BLaER1 (cell line): ENCODE measurements around the gene MAP7D3.
"Not testable (repeated sequence)": the region's sequence is repeated elsewhere in the genome, so short reads cannot be mapped to it uniquely, and the experiment has no call there.

Source experiments
- H3K27ac ChIP-seq: shearing (Covaris generic); formaldehyde crosslinking; 2 replicates; pipeline ENCODE4 v1.8.1; 2022
- H3K27me3 ChIP-seq: shearing (Covaris generic); formaldehyde crosslinking; 2 replicates; pipeline ENCODE4 v1.8.1; 2022
- H3K36me3 ChIP-seq: shearing (Covaris generic); formaldehyde crosslinking; 2 replicates; pipeline ENCODE4 v1.8.1; 2022
- H3K4me1 ChIP-seq: shearing (Covaris generic); formaldehyde crosslinking; 2 replicates; pipeline ENCODE4 v1.8.1; 2022
- H3K4me2 ChIP-seq: shearing (Covaris generic); formaldehyde crosslinking; 2 replicates; pipeline ENCODE4 v1.8.1; 2022
- H3K4me3 ChIP-seq: shearing (Covaris generic); formaldehyde crosslinking; 2 replicates; pipeline ENCODE4 v1.8.1; 2022
- H3K9ac ChIP-seq: shearing (Covaris generic); formaldehyde crosslinking; 2 replicates; pipeline ENCODE4 v1.8.1; 2022
- H3K9me3 ChIP-seq: shearing (Covaris generic); formaldehyde crosslinking; 2 replicates; pipeline ENCODE4 v1.8.1; 2022
- H4K20me1 ChIP-seq: shearing (Covaris generic); formaldehyde crosslinking; 2 replicates; pipeline ENCODE4 v1.8.1; 2022
- Cebpa-rat ChIP-seq: shearing (Covaris generic); IDR thresholded peaks from 2 replicates; pipeline ENCODE4 v1.8.1; 2022

MAP7D3 gene

GRCh38 chrX:136176399-136176825, 74.8 kb downstream of the MAP7D3 start:
- Histone ChIP-seq H3K36me3 (no peaks in the 10 kb centered on the region), H4K20me1 (peaks cover 35% of the 10 kb centered on the region; the same call in 1 of the 2 replicates), H3K4me1 (no peaks in the 10 kb centered on the region), H3K9me3 (no peaks in the 10 kb centered on the region), H3K4me2 (no peak overlapping the region), H3K9ac (no peak overlapping the region), H3K4me3 (no peak overlapping the region), H3K27me3 (peaks cover 93% of the 10 kb centered on the region), H3K27ac (no peak overlapping the region)
- TF ChIP-seq Cebpa-rat = no peak

GRCh38 chrX:136171420-136171819, 79.8 kb downstream of the MAP7D3 start:
- Histone ChIP-seq H3K9me3 (no peaks in the 10 kb centered on the region), H4K20me1 (peaks cover 61% of the 10 kb centered on the region), H3K27me3 (peaks cover 96% of the 10 kb centered on the region), H3K4me1 (peaks cover 12% of the 10 kb centered on the region), H3K36me3 (no peaks in the 10 kb centered on the region), H3K4me2 (no peak overlapping the region), H3K4me3 (no peak overlapping the region), H3K27ac (no peak overlapping the region), H3K9ac (no peak overlapping the region)
- TF ChIP-seq Cebpa-rat = no peak

- H3K27me3 ChIP-seq = peaks cover 98% of the 10 kb centered on the region
- peaks cover 68% of the 10 kb centered on the region for H4K20me1 ChIP-seq
- no peak for TF ChIP-seq Cebpa-rat
- H3K9me3 ChIP-seq = no peaks in the 10 kb centered on the region
- no peaks in the 10 kb centered on the region for H3K36me3 ChIP-seq
- no peak overlapping the region for H3K4me3 ChIP-seq
- no peak overlapping the region for H3K9ac ChIP-seq
- no peak overlapping the region for H3K4me2 ChIP-seq
- peaks cover 12% of the 10 kb centered on the region for H3K4me1 ChIP-seq
- no peak overlapping the region for H3K27ac ChIP-seq
Measured at GRCh38 chrX:136170139-136170800, 80.9 kb downstream of the MAP7D3 start.

- H3K9ac ChIP-seq = no peak overlapping the region
- H4K20me1 ChIP-seq = peaks cover 62% of the 10 kb centered on the region
- no peaks in the 10 kb centered on the region for H3K36me3 ChIP-seq
- H3K27me3 ChIP-seq = peaks cover 96% of the 10 kb centered on the region
- no peak for TF ChIP-seq Cebpa-rat
- H3K4me3 ChIP-seq = no peak overlapping the region
- no peaks in the 10 kb centered on the region for H3K9me3 ChIP-seq
- H3K4me2 ChIP-seq = peak overlapping the region; percentile 39
- no peak overlapping the region for H3K27ac ChIP-seq
- H3K4me1 ChIP-seq = peaks cover 12% of the 10 kb centered on the region
Measured at GRCh38 chrX:136168929-136169735, 82.1 kb downstream of the MAP7D3 start.

GRCh38 chrX:136167989-136168388, 83.2 kb downstream of the MAP7D3 start:
- H3K27me3 ChIP-seq = peaks cover 97% of the 10 kb centered on the region
- H3K4me3 ChIP-seq, H3K36me3 ChIP-seq, H3K9ac ChIP-seq, H3K4me2 ChIP-seq, H3K9me3 ChIP-seq, H3K27ac ChIP-seq: not testable (repeated sequence)
- H4K20me1 ChIP-seq = peaks cover 72% of the 10 kb centered on the region
- H3K4me1 ChIP-seq = peaks cover 12% of the 10 kb centered on the region

GRCh38 chrX:136166221-136166855, 84.9 kb downstream of the MAP7D3 start:
- Histone ChIP-seq H3K4me1 (peaks cover 12% of the 10 kb centered on the region), H3K4me3 (no peak overlapping the region), H3K27ac (no peak overlapping the region), H3K9me3 (no peaks in the 10 kb centered on the region), H4K20me1 (peaks cover 86% of the 10 kb centered on the region), H3K36me3 (no peaks in the 10 kb centered on the region), H3K9ac (no peak overlapping the region), H3K4me2 (no peak overlapping the region), H3K27me3 (peaks cover 97% of the 10 kb centered on the region)
- no peak for TF ChIP-seq Cebpa-rat

- Histone ChIP-seq H3K27ac (no peak overlapping the region), H4K20me1 (peaks cover 86% of the 10 kb centered on the region), H3K36me3 (no peaks in the 10 kb centered on the region), H3K27me3 (peaks cover 97% of the 10 kb centered on the region), H3K4me2 (no peak overlapping the region), H3K4me3 (no peak overlapping the region), H3K9me3 (no peaks in the 10 kb centered on the region), H3K4me1 (peaks cover 12% of the 10 kb centered on the region), H3K9ac (no peak overlapping the region)
- no peak for TF ChIP-seq Cebpa-rat
Measured at GRCh38 chrX:136165406-136165805, 85.8 kb downstream of the MAP7D3 start.

GRCh38 chrX:136163689-136164088, 87.5 kb downstream of the MAP7D3 start:
- Histone ChIP-seq H3K27ac (no peak overlapping the region), H3K4me1 (peaks cover 4% of the 10 kb centered on the region), H3K27me3 (peaks cover 97% of the 10 kb centered on the region), H3K9me3 (no peaks in the 10 kb centered on the region), H3K4me2 (no peak overlapping the region), H3K9ac (no peak overlapping the region), H3K36me3 (no peaks in the 10 kb centered on the region), H4K20me1 (peaks cover 85% of the 10 kb centered on the region), H3K4me3 (no peak overlapping the region)
- TF ChIP-seq Cebpa-rat = no peak
